ENCODE measurements around the gene PTX4. TPM values are rescaled to one million over a fixed set of nuclear protein-coding genes. Genes with fewer than 3 reads are reported as not detected.

PTX4 gene
- polyA plus RNA-seq, 6 donors from 2014 or later: not detected

DNA sequence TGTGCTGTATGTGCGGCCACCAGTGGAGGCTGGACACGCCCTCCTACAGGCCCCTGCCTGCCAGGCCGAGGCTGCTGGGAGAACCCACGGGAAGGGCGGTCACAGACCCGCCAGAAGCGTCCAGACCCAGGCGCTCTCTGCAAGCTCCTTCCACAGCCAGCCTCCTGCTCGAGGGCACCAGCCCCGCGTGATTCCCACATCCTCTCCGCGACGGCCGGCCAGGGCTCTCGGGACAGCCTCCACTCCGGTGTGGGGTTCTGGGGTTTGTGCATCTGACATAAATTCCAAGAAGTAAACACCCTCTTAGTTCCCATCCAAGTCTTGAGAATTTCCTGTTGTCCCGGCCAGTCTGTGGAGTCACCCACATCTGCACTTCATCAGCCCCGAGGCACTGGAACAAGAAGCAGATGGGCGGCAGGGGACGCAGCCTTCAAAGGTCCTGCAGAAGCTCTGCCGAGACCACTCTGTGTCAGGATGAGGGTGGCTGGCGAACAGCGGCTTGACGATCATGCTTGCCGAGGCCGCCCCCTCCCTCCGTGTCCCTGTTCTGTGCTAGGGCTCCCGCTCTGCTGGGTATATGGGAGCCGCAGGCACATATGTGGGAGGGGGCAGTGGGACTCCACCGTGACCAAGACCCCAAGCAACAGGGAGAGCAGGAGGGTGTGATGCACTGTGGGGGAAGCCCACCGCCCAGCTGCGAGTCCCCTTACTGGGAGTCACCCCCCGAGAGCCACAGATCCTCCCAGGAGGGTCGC is 42.3 kb upstream of the PTX4 start:
- Mint-ChIP-seq H3K4me3 (no peak overlapping the region), H3K27me3 (peaks cover 0 to 23% (median 0%) of the 10 kb centered on the region in 3 donors), H3K36me3 (no peaks in the 10 kb centered on the region), H3K9me3 (peaks cover 0 to 2% (median 0%) of the 10 kb centered on the region in 7 donors), H3K4me1 (peaks cover 0 to 25% (median 15%) of the 10 kb centered on the region in 3 donors), H3K27ac (no peak overlapping the region)
- ATAC-seq (ENCODE audit: low read depth in 2 of 2): no peak
- DNase-seq: no peak

DNA sequence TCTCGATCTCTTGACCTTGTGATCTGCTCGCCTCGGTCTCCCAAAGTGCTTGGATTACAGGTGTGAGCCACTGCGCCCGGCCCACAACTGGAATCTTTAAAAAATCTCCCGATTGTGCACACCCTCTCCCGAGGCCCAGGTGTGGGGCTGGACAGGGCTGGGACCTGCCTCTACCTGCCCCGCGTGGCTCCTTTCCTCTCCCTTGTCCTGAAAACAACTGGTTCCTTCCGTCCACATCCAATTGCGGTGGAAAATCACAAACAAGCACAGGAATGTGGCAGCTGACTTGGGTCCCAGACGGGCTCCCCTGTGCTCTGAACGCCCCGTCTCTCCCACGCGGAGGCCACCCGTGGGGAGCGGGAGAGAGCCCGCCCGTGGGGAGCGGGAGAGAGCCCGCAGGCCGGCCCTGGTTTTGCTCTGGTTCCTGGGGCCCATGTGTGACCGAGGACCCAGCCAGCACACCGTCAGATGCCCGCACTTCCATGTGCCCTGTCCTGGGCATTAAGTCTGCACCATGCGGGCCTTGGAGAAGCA is 41.7 kb upstream of the PTX4 start:
- ATAC-seq (ENCODE audit: low read depth in 2 of 2) (no peak), DNase-seq (no peak)
- H3K36me3 Mint-ChIP-seq: no peaks in the 10 kb centered on the region
- H3K4me3 Mint-ChIP-seq: no peak overlapping the region
- peaks cover 0 to 2% (median 0%) of the 10 kb centered on the region in 7 donors for H3K9me3 Mint-ChIP-seq
- peak overlapping the region in 2 of 6 donors; percentile 73 to 76 for H3K27ac Mint-ChIP-seq
- peaks cover 0 to 20% (median 0%) of the 10 kb centered on the region in 3 donors for H3K27me3 Mint-ChIP-seq
- H3K4me1 Mint-ChIP-seq: peaks cover 0 to 23% (median 14%) of the 10 kb centered on the region in 3 donors

DNA sequence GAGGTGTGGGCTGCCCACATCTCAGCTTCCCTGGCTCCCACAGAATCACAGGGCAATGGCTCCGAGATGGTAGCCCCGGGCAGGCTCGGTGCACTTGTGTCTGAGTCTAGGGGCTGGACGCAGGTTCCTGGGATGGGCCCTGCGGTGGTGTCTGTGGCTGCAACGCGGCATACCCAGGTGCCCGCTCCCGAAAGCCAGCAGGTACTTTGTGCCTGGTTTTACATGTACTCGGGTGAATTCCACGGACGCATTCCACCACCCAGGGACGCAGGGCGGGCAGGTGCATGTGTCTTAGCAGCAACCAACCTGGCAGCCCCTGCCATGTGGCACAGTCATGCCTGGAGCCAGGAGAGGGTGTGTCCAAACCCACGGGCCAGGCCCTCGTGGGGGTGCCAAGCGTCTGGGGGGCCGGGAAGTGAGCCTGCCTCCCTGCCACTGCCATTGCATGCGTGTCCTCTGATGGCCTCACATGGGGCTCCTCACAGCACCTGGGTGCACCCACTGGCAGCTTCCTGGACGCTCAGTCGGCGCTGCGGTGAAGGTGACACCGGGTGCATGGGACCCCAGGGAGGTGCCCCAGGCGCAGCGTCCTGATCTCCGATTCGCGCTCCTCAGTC is 40.3 kb upstream of the PTX4 start:
- Mint-ChIP-seq H3K27ac (peak overlapping the region in 1 of 6 donors; percentile 51), H3K9me3 (peaks cover 0 to 2% (median 0%) of the 10 kb centered on the region in 7 donors), H3K27me3 (peaks cover 0 to 12% (median 0%) of the 10 kb centered on the region in 3 donors), H3K36me3 (no peaks in the 10 kb centered on the region), H3K4me3 (no peak overlapping the region), H3K4me1 (peaks cover 0 to 14% (median 3%) of the 10 kb centered on the region in 3 donors)
- ATAC-seq (ENCODE audit: low read depth in 2 of 2) (no peak), DNase-seq (no peak)

DNA sequence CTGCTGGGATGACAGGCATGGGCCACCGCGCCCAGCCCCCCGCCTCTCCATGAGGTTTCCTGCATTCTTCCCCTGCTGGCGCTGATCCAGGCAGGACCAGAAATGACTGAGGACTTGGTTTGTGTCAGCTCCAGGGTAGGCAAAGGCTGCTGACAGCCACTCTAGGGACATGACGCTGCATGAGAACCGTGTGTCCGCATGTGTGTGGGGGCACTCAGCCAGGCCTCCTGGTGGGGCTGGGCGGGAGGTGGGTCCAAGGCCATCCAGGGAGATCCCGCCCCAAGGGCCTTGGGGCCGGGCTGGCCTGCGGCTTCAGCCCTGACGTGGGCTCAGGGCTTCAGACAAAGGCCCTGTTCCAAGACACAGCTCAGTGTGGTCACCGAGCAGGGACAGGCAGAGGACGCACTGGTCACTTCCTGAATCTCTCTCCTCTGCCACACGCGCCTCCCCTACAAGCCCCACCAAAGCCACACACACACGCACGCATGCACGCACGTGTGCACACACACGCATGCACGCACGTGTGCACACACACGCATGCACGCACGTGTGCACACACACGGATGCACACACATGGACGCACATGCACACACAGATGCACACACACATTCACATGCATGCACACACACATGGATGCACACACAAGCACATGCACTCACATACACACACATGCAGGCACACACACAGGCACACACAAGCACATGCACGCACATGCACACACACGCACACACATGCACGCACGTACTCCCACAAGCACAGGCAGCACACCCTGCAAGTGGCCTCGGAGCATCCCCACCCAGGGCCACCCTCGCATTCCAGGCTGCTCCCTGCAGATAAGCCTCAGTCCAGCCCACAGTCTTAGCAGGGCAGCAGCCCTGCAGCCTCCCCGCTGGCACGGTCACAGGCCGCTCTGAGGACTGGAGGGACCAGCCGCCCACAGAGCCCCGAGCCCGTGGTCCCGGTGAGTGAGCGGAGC is 39.4 kb upstream of the PTX4 start:
- H3K27me3 Mint-ChIP-seq: peaks cover 0 to 7% (median 0%) of the 10 kb centered on the region in 3 donors
- H3K4me1 Mint-ChIP-seq: peaks cover 0 to 10% (median 3%) of the 10 kb centered on the region in 3 donors
- no peak overlapping the region for H3K4me3 Mint-ChIP-seq
- no peak for DNase-seq
- H3K36me3 Mint-ChIP-seq: no peaks in the 10 kb centered on the region
- ATAC-seq (ENCODE audit: low read depth in 2 of 2): no peak
- H3K27ac Mint-ChIP-seq: no peak overlapping the region
- H3K9me3 Mint-ChIP-seq: peaks cover 0 to 2% (median 0%) of the 10 kb centered on the region in 7 donors

DNA sequence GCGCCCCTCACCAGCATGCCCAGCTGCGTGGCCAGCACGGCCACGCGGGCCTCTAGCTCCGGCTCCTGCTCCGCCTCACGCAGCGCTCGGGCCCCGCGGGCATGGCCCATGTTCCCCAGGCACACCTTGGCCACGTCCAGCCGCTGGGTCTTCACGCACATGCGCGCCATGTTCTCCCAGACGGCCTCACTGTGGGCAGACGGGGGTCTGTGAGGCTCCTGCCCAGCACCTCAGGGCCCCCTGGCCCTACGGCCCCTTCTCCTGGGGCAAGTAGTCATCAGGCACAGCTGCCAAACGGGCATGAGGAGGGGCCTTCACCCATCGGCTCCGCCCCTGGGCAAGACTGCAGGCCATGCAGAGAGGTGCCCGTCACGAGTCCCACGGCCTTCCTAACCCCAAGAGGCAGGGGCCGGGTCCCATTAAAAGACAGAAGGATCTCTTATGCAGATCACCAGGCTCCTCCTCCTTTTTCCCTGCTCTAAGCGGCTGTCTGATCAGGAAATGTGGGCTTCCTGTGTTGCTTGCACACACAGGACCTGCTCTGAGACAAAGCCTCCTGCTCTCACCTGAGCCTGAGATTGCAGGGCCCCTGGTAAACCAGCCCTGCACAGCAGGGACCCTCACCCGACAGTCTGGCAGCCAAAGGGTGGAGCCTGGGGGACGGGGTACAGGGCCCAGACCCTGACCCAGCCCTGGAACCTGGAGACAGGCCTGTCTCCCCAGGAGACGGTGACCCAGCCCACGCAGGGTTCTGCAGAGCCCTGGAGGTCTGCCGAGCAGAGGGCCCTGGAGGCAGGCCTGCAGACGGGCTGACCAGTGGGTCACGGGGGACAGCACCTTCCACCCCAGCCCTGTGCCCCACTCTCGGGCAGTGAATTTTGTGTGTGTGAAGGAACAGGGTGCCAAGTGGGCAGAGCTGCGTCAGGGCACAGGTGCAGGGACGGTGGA is 38.1 kb upstream of the PTX4 start:
- H3K4me3 Mint-ChIP-seq: no peak overlapping the region
- DNase-seq (no peak), ATAC-seq (ENCODE audit: low read depth in 2 of 2) (no peak)
- H3K36me3 Mint-ChIP-seq: no peaks in the 10 kb centered on the region
- peaks cover 0 to 2% (median 0%) of the 10 kb centered on the region in 7 donors for H3K9me3 Mint-ChIP-seq
- H3K4me1 Mint-ChIP-seq: peaks cover 0 to 5% (median 3%) of the 10 kb centered on the region in 3 donors
- no peak overlapping the region for H3K27ac Mint-ChIP-seq
- H3K27me3 Mint-ChIP-seq: peaks cover 0 to 4% (median 0%) of the 10 kb centered on the region in 3 donors

DNA sequence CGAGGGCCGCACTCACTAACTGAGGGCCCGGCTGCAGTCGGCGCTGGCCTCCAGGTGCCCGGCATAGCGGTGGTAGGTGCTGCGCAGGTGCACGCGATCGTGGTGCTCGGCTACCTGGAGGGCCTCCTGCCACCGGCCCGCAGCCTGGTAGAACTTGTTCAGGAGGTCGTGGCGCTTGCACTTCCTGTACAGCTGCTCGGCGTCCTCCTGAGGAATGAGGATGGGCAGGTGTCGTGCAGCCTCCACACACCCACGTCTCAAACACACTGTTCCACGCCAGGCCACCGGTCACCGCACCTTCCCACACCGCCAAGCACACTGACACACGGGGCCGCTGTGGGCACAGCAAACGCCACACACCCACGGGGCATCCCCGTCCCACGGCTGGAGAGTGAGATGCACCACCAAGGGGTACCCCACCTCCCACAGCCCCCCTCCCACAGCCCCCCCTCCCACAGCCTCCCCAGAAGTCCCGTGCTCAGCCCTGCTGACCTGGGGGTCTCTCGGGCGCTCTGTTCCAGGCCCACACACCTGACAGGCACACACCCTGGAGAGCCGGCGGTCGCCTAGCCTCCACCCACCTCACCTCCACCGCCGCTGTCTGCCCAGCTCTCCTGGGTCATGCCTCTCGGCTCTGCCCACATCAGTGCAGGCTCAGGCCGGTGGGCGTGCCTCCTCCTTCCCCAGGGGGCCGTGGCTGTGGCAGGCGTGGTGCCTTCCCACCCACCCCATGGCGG is 37.3 kb upstream of the PTX4 start:
- Mint-ChIP-seq H3K36me3 (no peaks in the 10 kb centered on the region), H3K27me3 (peaks cover 0 to 4% (median 0%) of the 10 kb centered on the region in 3 donors), H3K27ac (no peak overlapping the region), H3K9me3 (peaks cover 0 to 2% (median 0%) of the 10 kb centered on the region in 7 donors), H3K4me1 (peaks cover 0 to 5% (median 3%) of the 10 kb centered on the region in 3 donors), H3K4me3 (no peak overlapping the region)
- DNase-seq: no peak
- no peak for ATAC-seq (ENCODE audit: low read depth in 2 of 2)

DNA sequence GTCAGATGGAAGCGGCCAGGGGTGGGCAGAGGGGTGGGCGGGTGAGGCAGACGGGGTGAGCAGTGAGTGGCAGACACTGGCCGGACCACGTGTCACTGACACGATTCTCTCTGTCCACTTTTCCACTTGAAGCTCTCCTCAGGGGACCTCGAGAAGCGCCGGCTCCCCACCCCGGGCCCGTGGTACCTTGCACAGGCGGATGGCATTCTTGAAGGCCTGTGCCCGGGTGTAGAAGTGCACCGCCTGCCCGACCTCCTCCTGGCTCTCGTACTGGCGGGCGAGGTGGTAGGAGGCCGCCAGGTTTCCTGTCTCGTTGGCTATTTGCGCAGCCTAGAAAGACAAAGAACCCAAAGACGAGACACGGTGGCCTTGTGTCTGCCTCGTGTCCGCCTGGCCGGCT is 35.6 kb upstream of the PTX4 start:
- Mint-ChIP-seq H3K27me3 (peaks cover 0 to 4% (median 0%) of the 10 kb centered on the region in 3 donors), H3K27ac (no peak overlapping the region), H3K9me3 (peaks cover 0 to 2% (median 0%) of the 10 kb centered on the region in 7 donors), H3K4me3 (no peak overlapping the region), H3K4me1 (peaks cover 0 to 3% (median 0%) of the 10 kb centered on the region in 3 donors), H3K36me3 (no peaks in the 10 kb centered on the region)
- DNase-seq (no peak), ATAC-seq (ENCODE audit: low read depth in 2 of 2) (no peak)

DNA sequence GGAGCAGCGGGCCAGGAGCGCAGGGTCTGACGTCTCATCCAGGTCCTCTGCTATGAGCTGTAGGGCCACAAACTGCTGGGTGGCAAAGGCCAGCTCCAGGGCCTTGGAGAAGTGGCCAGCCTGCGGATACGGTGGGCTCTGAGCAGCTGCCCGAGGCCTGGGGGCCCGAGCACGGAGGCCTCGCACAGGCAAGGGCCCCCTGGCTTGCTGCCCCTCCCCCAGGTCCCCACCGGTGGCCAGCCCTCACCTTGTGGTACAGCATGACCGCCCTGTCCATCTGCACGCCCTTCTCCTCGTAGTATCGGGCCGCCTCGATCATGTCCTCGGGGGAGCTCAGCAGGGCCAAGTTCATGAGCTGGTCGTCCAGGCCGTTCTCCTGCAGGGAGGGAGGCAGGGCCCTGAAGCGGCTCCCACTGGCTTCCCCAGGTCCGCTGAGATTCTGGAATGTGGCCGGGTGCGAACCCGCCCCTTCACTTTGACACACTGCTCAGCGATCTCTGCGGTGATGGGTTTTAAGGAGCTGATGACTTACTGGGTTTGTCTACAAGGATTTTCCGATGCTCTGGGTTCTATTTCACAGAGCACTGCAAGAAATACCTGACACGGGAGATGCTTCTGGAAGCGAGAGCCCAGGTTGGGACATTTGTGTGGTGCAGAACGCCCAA is 35.0 kb upstream of the PTX4 start:
- peaks cover 0 to 2% (median 0%) of the 10 kb centered on the region in 7 donors for H3K9me3 Mint-ChIP-seq
- H3K27ac Mint-ChIP-seq: peak overlapping the region in 1 of 6 donors; percentile 59
- H3K4me3 Mint-ChIP-seq: no peak overlapping the region
- no peaks in the 10 kb centered on the region for H3K36me3 Mint-ChIP-seq
- ATAC-seq (ENCODE audit: low read depth in 2 of 2): no peak
- peaks cover 0 to 3% (median 0%) of the 10 kb centered on the region in 3 donors for H3K4me1 Mint-ChIP-seq
- no peak for DNase-seq
- H3K27me3 Mint-ChIP-seq: peaks cover 0 to 4% (median 0%) of the 10 kb centered on the region in 3 donors

DNA sequence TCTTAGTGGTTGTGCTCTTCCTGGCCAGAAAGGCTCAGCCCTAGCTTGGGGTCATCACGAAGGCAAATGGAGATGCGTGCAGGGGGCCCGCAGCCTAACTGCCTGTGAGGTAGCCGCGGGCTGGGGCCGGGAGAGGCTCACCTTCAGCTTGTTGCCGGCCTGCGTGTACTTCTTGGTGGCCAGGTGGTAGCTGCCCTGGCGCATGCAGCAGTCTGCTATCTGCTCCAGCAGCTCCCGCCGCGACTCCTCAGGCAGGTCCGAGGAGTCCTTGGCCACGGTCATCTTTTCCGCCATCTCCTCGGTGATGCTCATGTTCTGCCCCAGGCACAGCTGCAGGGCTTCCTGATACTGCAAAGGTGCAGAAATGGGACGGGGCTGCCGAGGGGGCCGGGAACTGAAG is 31.7 kb upstream of the PTX4 start:
- no peak for ATAC-seq (ENCODE audit: low read depth in 2 of 2)
- no peaks in the 10 kb centered on the region for H3K36me3 Mint-ChIP-seq
- DNase-seq: no peak
- H3K27me3 Mint-ChIP-seq: no peaks in the 10 kb centered on the region
- H3K9me3 Mint-ChIP-seq: peaks cover 0 to 1% (median 0%) of the 10 kb centered on the region in 7 donors
- no peak overlapping the region for H3K27ac Mint-ChIP-seq
- no peak overlapping the region for H3K4me3 Mint-ChIP-seq
- no peaks in the 10 kb centered on the region for H3K4me1 Mint-ChIP-seq

DNA sequence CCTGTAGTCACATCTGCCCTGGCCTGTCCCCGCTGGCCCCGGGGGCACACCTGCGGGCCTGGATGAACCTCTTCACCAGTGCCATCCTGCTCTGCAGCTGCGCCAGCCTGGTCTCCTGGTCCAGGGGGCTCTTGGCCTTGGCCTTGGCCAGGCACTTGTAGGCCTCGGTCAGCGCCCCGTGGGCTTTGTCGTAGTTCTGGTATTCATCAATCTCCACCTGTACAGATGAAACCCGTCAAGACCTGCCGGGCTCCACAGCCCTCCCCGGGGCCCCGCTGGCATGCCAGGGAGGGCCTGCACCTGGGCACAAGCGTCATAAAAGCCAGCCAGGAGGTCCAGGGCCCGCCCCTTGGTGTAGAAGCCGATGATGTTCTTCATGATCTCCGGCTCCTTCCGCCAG is 31.1 kb upstream of the PTX4 start:
- no peak for DNase-seq
- Mint-ChIP-seq H3K9me3 (peaks cover 0 to 3% (median 3%) of the 10 kb centered on the region in 7 donors), H3K4me3 (no peak overlapping the region), H3K27me3 (no peaks in the 10 kb centered on the region), H3K4me1 (no peaks in the 10 kb centered on the region), H3K36me3 (peaks cover 0 to 2% of the 10 kb centered on the region in 2 donors), H3K27ac (peak overlapping the region in 1 of 6 donors; percentile 26)
- no peak for ATAC-seq (ENCODE audit: low read depth in 2 of 2)

DNA sequence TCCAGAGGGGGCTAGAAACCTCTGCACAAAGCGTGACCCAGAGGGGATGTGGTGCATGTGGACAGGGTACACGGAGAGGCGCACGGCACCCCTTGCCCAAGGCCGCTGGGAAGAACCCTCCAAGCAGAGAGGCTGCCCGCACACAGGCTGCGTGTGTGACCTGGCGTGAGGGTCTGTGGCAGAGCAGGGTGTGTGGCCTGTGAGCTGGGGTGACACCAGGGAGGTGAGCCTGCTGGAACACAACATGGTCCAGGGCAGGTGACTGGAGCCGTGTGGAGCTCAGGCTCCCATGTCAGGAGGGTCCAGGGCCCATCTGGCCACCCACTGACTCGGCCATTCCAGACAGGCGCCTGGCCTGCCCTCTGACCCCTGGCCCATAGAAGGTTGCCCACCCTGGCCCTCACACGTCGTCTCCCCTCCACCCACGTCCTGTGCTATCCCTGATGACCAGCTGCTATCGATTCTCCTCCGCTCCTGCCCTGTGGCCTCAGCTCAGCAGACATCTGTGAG is 29.9 kb upstream of the PTX4 start:
- no peak for ATAC-seq (ENCODE audit: low read depth in 2 of 2)
- H3K9me3 Mint-ChIP-seq: peaks cover 3 to 8% (median 4%) of the 10 kb centered on the region in 7 donors
- no peaks in the 10 kb centered on the region for H3K4me1 Mint-ChIP-seq
- peak overlapping the region in 2 of 6 donors; percentile 51 to 64 for H3K27ac Mint-ChIP-seq
- H3K4me3 Mint-ChIP-seq: no peak overlapping the region
- DNase-seq: no peak
- H3K27me3 Mint-ChIP-seq: no peaks in the 10 kb centered on the region
- peaks cover 0 to 7% of the 10 kb centered on the region in 2 donors for H3K36me3 Mint-ChIP-seq

Data from naive B cell (primary cell).